ENCODE results near the gene GRIP2.

Gene GRIP2

DNA sequence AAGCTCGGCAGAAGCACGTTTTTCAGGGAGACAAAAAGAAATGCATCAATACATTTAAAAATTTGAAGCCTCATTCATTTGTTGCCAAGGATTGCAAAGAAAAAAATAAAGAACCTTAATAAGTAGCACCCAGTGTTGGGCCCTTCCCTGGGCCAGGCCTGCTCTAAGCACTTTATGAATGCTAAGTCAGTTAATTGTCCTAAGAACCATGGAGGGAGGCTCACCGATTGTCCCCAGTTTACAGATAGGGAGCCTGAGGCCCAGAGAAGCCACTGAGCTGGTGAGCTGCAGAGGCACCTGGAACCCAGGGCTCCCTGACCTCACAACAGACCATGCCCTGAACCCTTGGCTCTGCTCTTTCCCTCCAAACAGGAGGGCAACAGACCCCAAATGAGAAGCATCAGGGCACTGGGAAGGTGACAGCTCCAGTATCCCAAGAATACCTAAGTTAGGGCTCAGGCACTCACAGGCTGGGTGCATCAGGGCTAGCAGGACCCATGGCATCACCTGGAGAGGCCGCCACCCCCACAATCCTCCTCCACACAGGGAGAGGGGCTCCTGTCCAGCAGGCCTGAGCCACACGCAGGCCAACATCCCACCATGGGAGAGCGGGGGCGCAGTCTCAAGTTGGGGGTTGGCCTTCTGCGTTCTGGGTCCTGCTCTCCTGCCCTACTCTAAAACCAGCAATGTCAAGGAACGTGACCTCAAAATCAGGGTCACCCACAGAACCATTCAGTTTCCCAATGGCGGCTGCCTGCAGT is 3.9 kb downstream of the GRIP2 start:
- no peak for DNase-seq (ENCODE audit: extremely low spot score)
- ChIA-PET CTCF (interaction anchor here (2.8 kb wide), 1 partner anchor 13 kb away, joined by 12 read pairs; no protein-coding TSS in a partner anchor), POLR2A (no interaction called here)

DNA sequence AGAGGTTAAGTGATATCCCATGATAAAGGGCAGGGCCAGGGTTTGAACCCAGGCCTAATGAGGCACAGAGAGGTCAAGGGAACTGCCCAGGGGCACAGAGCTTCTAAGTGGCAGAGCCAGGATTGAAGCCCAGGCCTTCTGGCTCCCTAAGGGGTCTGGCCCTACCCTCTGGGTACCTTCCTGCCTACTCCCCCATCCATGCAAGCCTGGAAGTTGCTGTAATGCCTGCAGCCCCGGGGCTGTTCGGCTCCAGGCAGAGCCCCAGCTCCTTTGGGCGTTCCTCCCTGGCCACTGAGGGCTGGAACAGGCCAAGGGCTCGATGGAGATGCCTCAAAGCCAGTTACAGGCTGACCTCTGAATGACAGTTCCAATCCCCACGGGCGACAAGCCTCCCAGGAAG is 4.5 kb downstream of the GRIP2 start:
- no peak for TF ChIP-seq ARNT (IDR thresholded peaks at IDR 0.05)
- no peak for TF ChIP-seq NFRKB (IDR thresholded peaks at IDR 0.05)
- TF ChIP-seq CTBP1 (IDR thresholded peaks at IDR 0.05; ENCODE audit: borderline replicate concordance) = no peak
- no peak for TF ChIP-seq L3MBTL2 (conservative IDR thresholded peaks at IDR 0.05)
- TF ChIP-seq SUZ12 (IDR thresholded peaks at IDR 0.05) = no peak
- TF ChIP-seq TARDBP (IDR thresholded peaks at IDR 0.05) = no peak
- ChIA-PET POLR2A (no interaction called here), CTCF (interaction anchor here (2.8 kb wide), 1 partner anchor 14 kb away, joined by 12 read pairs; no protein-coding TSS in a partner anchor)
- DNase-seq (ENCODE audit: extremely low spot score) = no peak

More for the DNA sequence above, 3.9 kb downstream of the GRIP2 start:
- no peak for TF ChIP-seq FOXK2 (IDR thresholded peaks at IDR 0.05)

DNA sequence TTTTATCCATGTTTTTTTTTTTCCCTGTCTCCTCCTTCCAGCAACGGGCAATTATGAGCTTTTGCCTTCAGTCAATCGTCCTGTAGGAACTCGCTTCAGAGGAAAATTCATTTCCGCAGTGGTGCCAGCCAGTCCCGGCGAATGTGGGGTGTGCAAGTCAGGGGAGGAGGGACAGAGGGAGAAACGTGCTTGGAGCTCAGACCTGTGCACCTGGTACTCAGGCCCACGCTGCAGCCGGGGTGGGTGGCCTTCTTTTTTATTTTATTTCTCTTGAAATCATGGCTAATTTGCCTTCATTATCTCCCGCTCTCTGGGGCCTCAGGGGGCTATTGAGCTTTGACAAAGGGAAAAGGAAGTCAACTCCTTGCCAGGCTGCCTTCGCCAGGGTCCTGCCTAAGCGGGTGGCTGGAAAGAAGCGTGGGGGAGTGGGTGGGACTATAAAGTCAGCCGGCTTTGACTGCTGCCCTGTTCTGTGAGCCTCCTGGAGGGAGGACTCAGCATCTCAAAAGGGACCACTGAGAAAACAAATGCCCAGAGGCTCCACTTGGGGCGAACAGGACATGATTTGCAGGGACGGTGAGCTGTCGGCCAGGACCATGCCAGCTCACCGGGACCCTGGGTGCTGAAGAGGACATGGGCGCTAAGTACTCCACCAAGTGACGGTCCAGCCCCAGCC is 5.5 kb downstream of the GRIP2 start:
- ChIA-PET CTCF (interaction anchor here (0.6 to 2.8 kb wide), 2 partner anchors 15 to 101 kb away, joined by 3 to 12 read pairs; no protein-coding TSS in a partner anchor), POLR2A (no interaction called here)
- no peak for TF ChIP-seq LEF1 (IDR thresholded peaks at IDR 0.05; ENCODE audit: borderline replicate concordance)
- TF ChIP-seq NFRKB (IDR thresholded peaks at IDR 0.05) = no peak
- no peak for TF ChIP-seq FOXK2 (IDR thresholded peaks at IDR 0.05)
- no peak for TF ChIP-seq ZNF384 (IDR thresholded peaks at IDR 0.05)
- DNase-seq (ENCODE audit: extremely low spot score) = no peak

DNA sequence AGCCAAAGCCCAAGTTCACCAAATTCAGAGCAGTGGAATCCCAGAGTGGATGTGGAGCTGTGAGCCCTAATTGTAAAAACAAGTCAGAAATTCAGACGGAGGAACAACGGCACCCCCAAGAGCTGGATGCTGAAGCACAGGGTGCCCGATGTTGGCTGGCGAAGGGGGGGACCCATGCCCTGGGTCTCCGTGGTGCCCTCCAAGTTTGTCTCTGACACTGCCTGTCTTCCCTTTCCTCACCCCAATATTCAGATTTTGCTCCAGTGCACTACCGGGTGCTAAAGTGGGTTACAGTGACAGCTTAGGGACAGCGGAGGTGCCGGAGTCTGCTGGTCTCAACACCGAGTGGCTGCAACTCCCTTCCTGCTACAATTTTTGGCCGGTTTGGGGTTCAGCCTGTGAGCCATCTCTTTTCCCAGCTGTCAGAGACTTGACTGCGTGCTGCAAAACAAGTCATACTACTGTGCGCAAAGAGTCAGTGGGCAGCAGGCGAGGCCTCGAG is 6.6 kb downstream of the GRIP2 start:
- CTCF ChIA-PET = no interaction called here
- no peak for DNase-seq (ENCODE audit: extremely low spot score)
- POLR2A ChIA-PET = no interaction called here
- TF ChIP-seq SP1 (IDR thresholded peaks at IDR 0.05) (no peak), NFRKB (IDR thresholded peaks at IDR 0.05) (no peak), ELF4 (IDR thresholded peaks at IDR 0.05) (no peak), TARDBP (IDR thresholded peaks at IDR 0.05) (no peak), L3MBTL2 (conservative IDR thresholded peaks at IDR 0.05) (no peak), HDGF (IDR thresholded peaks at IDR 0.05; ENCODE audit: borderline replicate concordance) (no peak), ARNT (IDR thresholded peaks at IDR 0.05) (no peak), FOXA1 (IDR thresholded peaks at IDR 0.05) (no peak), SUZ12 (IDR thresholded peaks at IDR 0.05) (no peak), ZNF384 (IDR thresholded peaks at IDR 0.05) (no peak), BHLHE40 (IDR thresholded peaks at IDR 0.05; ENCODE audit: borderline replicate concordance) (no peak), LEF1 (IDR thresholded peaks at IDR 0.05; ENCODE audit: borderline replicate concordance) (no peak), CTBP1 (IDR thresholded peaks at IDR 0.05; ENCODE audit: borderline replicate concordance) (no peak)
- TF ChIP-seq, protein P1, sequence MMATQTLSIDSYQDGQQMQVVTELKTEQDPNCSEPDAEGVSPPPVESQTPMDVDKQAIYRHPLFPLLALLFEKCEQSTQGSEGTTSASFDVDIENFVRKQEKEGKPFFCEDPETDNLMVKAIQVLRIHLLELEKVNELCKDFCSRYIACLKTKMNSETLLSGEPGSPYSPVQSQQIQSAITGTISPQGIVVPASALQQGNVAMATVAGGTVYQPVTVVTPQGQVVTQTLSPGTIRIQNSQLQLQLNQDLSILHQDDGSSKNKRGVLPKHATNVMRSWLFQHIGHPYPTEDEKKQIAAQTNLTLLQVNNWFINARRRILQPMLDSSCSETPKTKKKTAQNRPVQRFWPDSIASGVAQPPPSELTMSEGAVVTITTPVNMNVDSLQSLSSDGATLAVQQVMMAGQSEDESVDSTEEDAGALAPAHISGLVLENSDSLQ (IDR thresholded peaks at IDR 0.05) = no peak

DNA sequence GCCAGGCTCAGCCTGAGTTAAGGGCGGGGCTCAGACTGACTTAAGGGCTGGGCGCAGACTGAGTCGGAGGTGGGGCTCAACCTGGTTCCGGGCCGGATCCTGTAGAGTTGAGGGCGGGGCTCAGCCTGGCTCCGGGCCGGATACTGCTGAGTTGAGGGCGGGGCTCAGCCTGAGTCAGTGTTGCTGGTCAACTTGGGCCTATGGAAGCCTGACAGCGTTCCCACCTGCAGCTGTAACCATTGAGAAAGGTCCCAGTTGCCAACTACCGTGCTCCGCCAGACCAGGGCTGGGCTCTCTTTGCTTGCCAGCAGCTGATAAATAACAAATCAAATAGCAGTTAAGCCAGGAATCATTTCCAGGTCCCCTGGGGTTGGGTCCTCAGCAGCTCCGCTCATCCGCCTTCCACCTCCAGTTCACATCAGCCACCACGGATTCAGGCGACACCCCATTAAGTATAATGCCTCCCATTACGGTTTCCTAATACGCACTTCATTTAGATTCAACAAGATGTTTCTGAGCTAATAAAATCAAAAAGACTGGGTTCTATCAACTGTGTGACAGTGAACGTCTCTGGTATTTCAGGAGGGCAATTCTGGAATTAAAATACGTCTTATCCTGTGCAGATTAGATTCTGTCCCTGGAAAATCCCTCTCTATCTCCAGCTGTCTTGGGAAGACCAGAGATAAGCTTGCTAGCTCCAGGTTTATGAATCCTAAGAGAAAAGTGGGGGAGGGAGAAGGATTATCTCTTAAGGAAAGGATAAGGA is 7.3 kb downstream of the GRIP2 start:
- ChIA-PET CTCF (no interaction called here), POLR2A (interaction anchor here (0.7 kb wide), 1 partner anchor 9 kb away, joined by 3 read pairs; no protein-coding TSS in a partner anchor)
- no peak for DNase-seq (ENCODE audit: extremely low spot score)
- TF ChIP-seq ELF4 (IDR thresholded peaks at IDR 0.05) = no peak
- TF ChIP-seq, protein P1 (IDR thresholded peaks at IDR 0.05) = no peak
- no peak for TF ChIP-seq LEF1 (IDR thresholded peaks at IDR 0.05; ENCODE audit: borderline replicate concordance)
- TF ChIP-seq SUZ12 (IDR thresholded peaks at IDR 0.05) = no peak
- no peak for TF ChIP-seq L3MBTL2 (conservative IDR thresholded peaks at IDR 0.05)

DNA sequence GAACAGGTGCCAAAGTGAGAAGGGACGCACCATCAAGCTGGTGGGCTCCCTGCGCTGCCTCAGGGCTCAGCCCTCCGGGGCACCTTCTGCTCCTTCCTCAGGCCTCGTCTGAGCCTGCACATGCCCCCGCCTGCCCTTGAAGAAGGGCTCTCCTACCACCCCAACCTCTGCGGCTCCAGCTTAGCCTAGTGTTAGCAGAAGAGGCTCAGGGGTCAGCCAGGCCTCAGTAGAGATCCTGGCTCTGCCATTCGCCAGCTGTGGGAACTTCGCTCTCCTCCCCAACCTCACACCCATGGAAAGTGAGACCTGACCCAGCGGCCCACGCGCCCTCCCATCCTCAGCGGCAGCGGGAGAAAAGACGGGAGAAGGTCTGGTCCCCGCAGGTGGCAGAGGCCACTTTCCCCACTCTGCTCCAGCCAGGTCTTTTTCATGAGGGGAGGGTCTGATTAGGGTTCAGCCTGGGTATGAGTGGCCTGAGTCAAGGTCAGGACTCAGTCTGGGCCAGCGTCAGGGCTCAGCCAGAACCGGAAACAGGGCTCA is 8.2 kb downstream of the GRIP2 start:
- POLR2A ChIA-PET = interaction anchor here (0.7 kb wide), 1 partner anchor 8 kb away, joined by 3 read pairs; no protein-coding TSS in a partner anchor
- CTCF ChIA-PET = no interaction called here
- TF ChIP-seq HDGF (IDR thresholded peaks at IDR 0.05; ENCODE audit: borderline replicate concordance) = no peak
- TF ChIP-seq ELF4 (IDR thresholded peaks at IDR 0.05) = no peak
- TF ChIP-seq SUZ12 (IDR thresholded peaks at IDR 0.05) = no peak
- no peak for TF ChIP-seq CTBP1 (IDR thresholded peaks at IDR 0.05; ENCODE audit: borderline replicate concordance)
- TF ChIP-seq BHLHE40 (IDR thresholded peaks at IDR 0.05; ENCODE audit: borderline replicate concordance) = no peak
- no peak for TF ChIP-seq ARNT (IDR thresholded peaks at IDR 0.05)
- TF ChIP-seq FOXA1 (IDR thresholded peaks at IDR 0.05) = no peak
- TF ChIP-seq, protein P1 (IDR thresholded peaks at IDR 0.05) = no peak
- TF ChIP-seq LEF1 (IDR thresholded peaks at IDR 0.05; ENCODE audit: borderline replicate concordance) = no peak
- no peak for TF ChIP-seq L3MBTL2 (conservative IDR thresholded peaks at IDR 0.05)
- no peak for TF ChIP-seq ZNF384 (IDR thresholded peaks at IDR 0.05)
- TF ChIP-seq TARDBP (IDR thresholded peaks at IDR 0.05) = no peak
- TF ChIP-seq NFRKB (IDR thresholded peaks at IDR 0.05) = no peak
- no peak for TF ChIP-seq SP1 (IDR thresholded peaks at IDR 0.05)
- no peak for TF ChIP-seq FOXK2 (IDR thresholded peaks at IDR 0.05)
- TF ChIP-seq FOXM1 (IDR thresholded peaks at IDR 0.05; ENCODE audit: borderline replicate concordance) = no peak
- DNase-seq (ENCODE audit: extremely low spot score) = no peak
